Transverse colon (tissue), 4 donors: Measurements from ENCODE around the gene SECTM1.

Experiments
- EP300 ChIP-seq: sonication (generic); formaldehyde crosslinking; IDR thresholded peaks from one replicate; pipeline ENCODE4 v1.6.1; 2017; ENCODE audit warnings: antibody characterized with exemption, low read depth
- POLR2A ChIP-seq: fragments of 450-650 bp; IDR thresholded peaks from one replicate; pipeline ENCODE4 v1.6.1; 2016; ENCODE audit warnings: antibody characterized with exemption, mild to moderate bottlenecking, moderate library complexity
- POLR2AphosphoS5 ChIP-seq, 3 donors: sonication (generic); formaldehyde crosslinking; IDR thresholded peaks; one replicate each; pipeline ENCODE4 v1.6.1; 2016; ENCODE audit warnings: antibody characterized with exemption in 3 of 3
- TF ChIP-seq, protein P1 (sequence below), 5 experiments: fragments of 200-600 bp in 3 of 5; fragments of 450-650 bp in 2 of 5; sonication (generic) in 3 of 5; IDR thresholded peaks; 1 replicate in 2 of 5; 2 replicates in 3 of 5; pipeline ENCODE4 v1.5.1; 2016 to 2017; ENCODE audit warnings: antibody characterized with exemption in 5 of 5, inconsistent platforms in 3 of 5, mild to moderate bottlenecking in 2 of 5, moderate library complexity in 1 of 5

DNA sequence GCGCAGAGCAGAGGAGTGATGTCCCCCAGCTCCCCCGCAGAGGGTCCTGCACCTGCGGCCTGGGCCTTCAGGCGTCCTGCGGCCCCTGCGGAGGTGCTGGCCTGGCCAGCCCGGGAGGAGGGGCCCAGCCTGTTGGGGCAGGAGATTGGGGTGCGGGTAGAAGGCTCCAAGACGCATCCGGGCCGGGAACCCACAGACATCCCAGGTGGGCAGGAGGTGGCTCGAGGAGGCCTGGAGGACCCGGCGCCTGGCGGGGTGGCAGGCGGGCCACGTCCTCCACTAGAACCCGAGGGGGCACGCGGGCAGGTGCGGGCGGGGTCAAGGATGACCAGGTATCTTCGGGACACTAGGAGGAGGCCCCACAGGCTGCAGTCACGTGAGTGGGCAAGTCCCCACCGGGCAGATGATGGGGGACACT, 647 bp upstream of the SECTM1 start:
- no peak for TF ChIP-seq POLR2A
- TF ChIP-seq, protein P1, sequence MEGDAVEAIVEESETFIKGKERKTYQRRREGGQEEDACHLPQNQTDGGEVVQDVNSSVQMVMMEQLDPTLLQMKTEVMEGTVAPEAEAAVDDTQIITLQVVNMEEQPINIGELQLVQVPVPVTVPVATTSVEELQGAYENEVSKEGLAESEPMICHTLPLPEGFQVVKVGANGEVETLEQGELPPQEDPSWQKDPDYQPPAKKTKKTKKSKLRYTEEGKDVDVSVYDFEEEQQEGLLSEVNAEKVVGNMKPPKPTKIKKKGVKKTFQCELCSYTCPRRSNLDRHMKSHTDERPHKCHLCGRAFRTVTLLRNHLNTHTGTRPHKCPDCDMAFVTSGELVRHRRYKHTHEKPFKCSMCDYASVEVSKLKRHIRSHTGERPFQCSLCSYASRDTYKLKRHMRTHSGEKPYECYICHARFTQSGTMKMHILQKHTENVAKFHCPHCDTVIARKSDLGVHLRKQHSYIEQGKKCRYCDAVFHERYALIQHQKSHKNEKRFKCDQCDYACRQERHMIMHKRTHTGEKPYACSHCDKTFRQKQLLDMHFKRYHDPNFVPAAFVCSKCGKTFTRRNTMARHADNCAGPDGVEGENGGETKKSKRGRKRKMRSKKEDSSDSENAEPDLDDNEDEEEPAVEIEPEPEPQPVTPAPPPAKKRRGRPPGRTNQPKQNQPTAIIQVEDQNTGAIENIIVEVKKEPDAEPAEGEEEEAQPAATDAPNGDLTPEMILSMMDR (IDR thresholded peaks at IDR 0.05): no peak
- no peak for TF ChIP-seq POLR2AphosphoS5 (IDR thresholded peaks at IDR 0.05)
- TF ChIP-seq EP300: no peak
